HG03378 (cell line): Measurements from ENCODE around the gene RBM19.

Experiments
- ATAC-seq: cut with Tn5 transposase; IDR thresholded peaks from one replicate; pipeline ENCODE4 v1.9.1; 2021; ENCODE audit warnings: mild to moderate bottlenecking, moderate library complexity; ENCODE audit not compliant: unreplicated experiment

RBM19 gene

GRCh38 chr12:113788020-113788856, 177.9 kb downstream of the RBM19 start:
- ATAC-seq, result no peak

- no peak for ATAC-seq
These were observed 180.0 kb downstream of the RBM19 start for GRCh38 chr12:113786107-113786506.

- ATAC-seq, result no peak
These were observed 182.3 kb downstream of the RBM19 start for GRCh38 chr12:113783811-113784210.

- ATAC-seq, result no peak
These were observed 183.3 kb downstream of the RBM19 start for GRCh38 chr12:113782873-113783272.

- ATAC-seq, result no peak
These were observed 184.5 kb downstream of the RBM19 start for GRCh38 chr12:113781415-113782198.

- ATAC-seq, result no peak
These were observed 186.4 kb downstream of the RBM19 start for GRCh38 chr12:113779774-113780173.

- ATAC-seq, result no peak
These were observed 187.5 kb downstream of the RBM19 start for GRCh38 chr12:113778432-113779132.

GRCh38 chr12:113777751-113778150, 188.4 kb downstream of the RBM19 start:
- ATAC-seq, result no peak

- no peak for ATAC-seq
These were observed 189.6 kb downstream of the RBM19 start for GRCh38 chr12:113776536-113776935.

GRCh38 chr12:113774526-113774925, 191.6 kb downstream of the RBM19 start:
- no peak for ATAC-seq

GRCh38 chr12:113772505-113773030, 193.6 kb downstream of the RBM19 start:
- ATAC-seq, result no peak

GRCh38 chr12:113770389-113770865, 195.7 kb downstream of the RBM19 start:
- no peak for ATAC-seq

- ATAC-seq, result no peak
These were observed 196.8 kb downstream of the RBM19 start for GRCh38 chr12:113769305-113769704.

- no peak for ATAC-seq
These were observed 197.3 kb downstream of the RBM19 start for GRCh38 chr12:113768850-113769249.

GRCh38 chr12:113766879-113767878, 198.9 kb downstream of the RBM19 start:
- no peak for ATAC-seq
